GM12878 (cell line): ENCODE data around the gene CDK5RAP3. TPM values are rescaled to one million over a fixed set of nuclear protein-coding genes. Genes with fewer than 3 reads are reported as not detected.

Experiments
- ATAC-seq: fragments of 200-7000 bp; cut with Tn5 transposase; 3 replicates; pipeline ENCODE4 v1.9.1; 2020; ENCODE audit warnings: mild to moderate bottlenecking, moderate library complexity
- BruUV-seq: library from RNA; stranded (reverse); fragments of 400-500 nt; replicated peaks from 2 replicates; lab custom pipeline; 2021; lab: Mats Ljungman, UMichigan
- CTCF ChIA-PET: fragments of 300-600 bp; sonication (Branson Sonifier 250); formaldehyde crosslinking; extraction: SDS; loops from one replicate; lab custom pipeline; 2021; ENCODE audit warnings: inconsistent platforms; lab: Yijun Ruan, JAX
- POLR2A ChIA-PET: fragments of 350-600 bp; formaldehyde crosslinking; extraction: SDS; loops from one replicate; lab custom pipeline; 2021; ENCODE audit warnings: inconsistent platforms; lab: Charles Lee
- RAD21 ChIA-PET: fragments of 300-600 bp; sonication (Branson Sonifier 250); formaldehyde crosslinking; loops from one replicate; lab custom pipeline; 2023; ENCODE audit warnings: antibody characterized with exemption; ENCODE audit not compliant: unreplicated experiment; lab: Charles Lee
- SMC1A ChIA-PET: fragments of 300-600 bp; sonication (Branson Sonifier 250); formaldehyde crosslinking; loops from one replicate; lab custom pipeline; 2023; ENCODE audit not compliant: unreplicated experiment, uncharacterized antibody; lab: Charles Lee
- DNase-seq: peaks from one replicate; pipeline ENCODE4 v3.0.0-alpha.2; 2011; ENCODE audit warnings: low read depth, low spot score
- FAIRE-seq: peaks from 3 replicates; lab custom pipeline; 2011; peaks lifted over from hg19 to GRCh38; lab: Jason Lieb, UNC
- H2AFZ ChIP-seq: 2 replicates; pipeline ENCODE4 v1.6.0; 2011; ENCODE audit warnings: low read depth, low read length, control low read depth; ENCODE audit not compliant: control insufficient read depth
- H3K27ac ChIP-seq: 2 replicates; pipeline ENCODE4 v1.5.1; 2011; ENCODE audit warnings: control low read depth; ENCODE audit not compliant: control insufficient read depth, insufficient read depth
- H3K27me3 ChIP-seq, 2 experiments: replicated peaks in 1 of 2; 2 replicates each; pipeline versions ENCODE4 v1.6.0 to v1.6.1; 2011; ENCODE audit warnings: low read length in 1 of 2; ENCODE audit not compliant: control insufficient read depth in 2 of 2, insufficient read depth in 2 of 2
- H3K36me3 ChIP-seq, 2 experiments: 2 replicates each; pipeline ENCODE4 v1.5.1; 2011; ENCODE audit warnings: low read length in 1 of 2; ENCODE audit not compliant: control insufficient read depth in 2 of 2, insufficient read depth in 2 of 2
- H3K4me1 ChIP-seq: 2 replicates; pipeline ENCODE4 v1.6.1; 2011; ENCODE audit warnings: mild to moderate bottlenecking, low read length, moderate library complexity, mixed read lengths; ENCODE audit not compliant: control insufficient read depth, insufficient read depth
- H3K4me2 ChIP-seq: 2 replicates; pipeline ENCODE4 v1.6.0; 2011; ENCODE audit warnings: control low read depth; ENCODE audit not compliant: control insufficient read depth, insufficient read depth
- H3K4me3 ChIP-seq: fragments of 200-600 bp; sonication (generic); 2 replicates; pipeline ENCODE4 v1.5.1; 2016
- H3K79me2 ChIP-seq: 2 replicates; pipeline ENCODE4 v1.6.0; 2011; ENCODE audit warnings: low read length; ENCODE audit not compliant: control insufficient read depth, insufficient read depth
- H3K9ac ChIP-seq: 2 replicates; pipeline ENCODE4 v1.8.0; 2011; ENCODE audit warnings: low read length, control low read depth, mixed read lengths; ENCODE audit not compliant: control insufficient read depth, insufficient read depth
- H3K9me3 ChIP-seq: replicated peaks from 3 replicates; pipeline ENCODE4 v1.5.1; 2011; ENCODE audit warnings: mild to moderate bottlenecking, low read length; ENCODE audit not compliant: control insufficient read depth, insufficient read depth
- H4K20me1 ChIP-seq: 2 replicates; pipeline ENCODE4 v1.6.0; 2011; ENCODE audit not compliant: control insufficient read depth, insufficient read depth
- ATF2 ChIP-seq: IDR thresholded peaks from 2 replicates; pipeline ENCODE4 v1.6.1; 2012; ENCODE audit warnings: low read length, inconsistent platforms
- BCLAF1 ChIP-seq: fragments of 450-650 bp; IDR thresholded peaks from 2 replicates; pipeline ENCODE4 v1.6.1; 2017; ENCODE audit warnings: antibody characterized with exemption, mild to moderate bottlenecking, moderate library complexity
- BHLHE40 ChIP-seq, 2 experiments: fragments of 450-650 bp in 1 of 2; IDR thresholded peaks; 2 replicates each; pipeline ENCODE4 v1.6.1; 2011 to 2017; ENCODE audit warnings: low read depth in 2 of 2, borderline replicate concordance in 1 of 2, improper control_type of control experiment in 1 of 2, low read length in 1 of 2, mild to moderate bottlenecking in 1 of 2
- BMI1 ChIP-seq: fragments of 450-650 bp; IDR thresholded peaks from 2 replicates; pipeline ENCODE4 v1.6.1; 2016; ENCODE audit warnings: mild to moderate bottlenecking, moderate library complexity, borderline replicate concordance
- EED ChIP-seq: sonication (generic); IDR thresholded peaks from 2 replicates; pipeline ENCODE4 v1.6.1; 2016; ENCODE audit warnings: antibody characterized with exemption, low read depth
- EP300 ChIP-seq, 2 experiments: fragments of 150-350 bp in 1 of 2; IDR thresholded peaks; 2 replicates each; pipeline ENCODE4 v1.6.1; 2011 to 2012; ENCODE audit warnings: low read depth in 2 of 2, low read length in 2 of 2, borderline replicate concordance in 1 of 2, improper control_type of control experiment in 1 of 2, inconsistent platforms in 1 of 2; ENCODE audit not compliant: control insufficient read depth in 1 of 2
- IRF4 ChIP-seq: IDR thresholded peaks from 2 replicates; pipeline ENCODE4 v1.6.1; 2011; ENCODE audit warnings: low read depth, low read length
- NBN ChIP-seq: fragments of 450-650 bp; IDR thresholded peaks from 2 replicates; pipeline ENCODE4 v1.6.1; 2016
- NFXL1 ChIP-seq: fragments of 450-650 bp; IDR thresholded peaks from 2 replicates; pipeline ENCODE4 v1.6.1; 2017; ENCODE audit warnings: antibody characterized with exemption, mild to moderate bottlenecking, borderline replicate concordance
- POU2F2 ChIP-seq: IDR thresholded peaks from 3 replicates; pipeline ENCODE4 v1.6.1; 2011; ENCODE audit warnings: low read depth, mild to moderate bottlenecking, low read length, borderline replicate concordance
- RCOR1 ChIP-seq: conservative IDR thresholded peaks from 2 replicates; pipeline ENCODE4 v1.6.1; 2012; ENCODE audit warnings: low read depth, low read length, improper control_type of control experiment
- WGBS: methylation state at CpG from one replicate; pipeline ENCODE4 v1.1.6; 2016; ENCODE audit warnings: low lambda C conversion rate; ENCODE audit not compliant: insufficient replicate concordance, insufficient coverage; ENCODE audit errors: missing lambda C conversion rate; 5-methylcytosine and 5-hydroxymethylcytosine counted together
- in situ Hi-C: fragments of 300-500 bp; cut with MboI; formaldehyde crosslinking; loops from 9 replicates; pipeline ENCODE4 v1.14.3; 2018; ENCODE audit warnings: mixed read lengths
- intact Hi-C: fragments of 100-400 bp; cut with micrococcal nuclease; formaldehyde crosslinking; loops from one replicate; pipeline ENCODE4 v1.14.2; 2022; ENCODE audit not compliant: unreplicated experiment
- polyA plus RNA-seq, 11 experiments: library from polyadenylated mRNA; depleted of rRNA in 4 of 11; unstranded in 6 of 11; stranded (reverse) in 5 of 11; fragments of >200 nt; fragmentation: Nextera tagmentation in 4 of 11; fragmentation: Illumina TruSeq in 1 of 11; extraction: Ambion mirVana in 4 of 11; extraction: Trizol in 1 of 11; gene quantifications; 1 replicate in 1 of 11; 2 replicates in 10 of 11; pipeline versions ENCODE4 v1.2.1 to v1.2.3, GENCODE V29; 2011 to 2016; ENCODE audit warnings: inconsistent platforms in 2 of 11, missing spikeins in 2 of 11, low read depth in 1 of 11
- total RNA-seq, 4 experiments: library from RNA; depleted of rRNA in 3 of 4; stranded (reverse); fragments of >200 nt in 3 of 4; fragmentation: Illumina TruSeq in 1 of 4; extraction: Trizol in 1 of 4; gene quantifications; 2 replicates each; pipeline versions ENCODE4 v1.2.1 to v1.2.3, GENCODE V29; 2013 to 2021

Gene CDK5RAP3
- total and polyA plus RNA-seq, 10 of the 15 experiments (the other 5 are each of a cell fraction or from before 2014, with no cell fraction given) = 69.4 to 237 (median 160) TPM

GRCh38 chr17:48025904-48026501 is 55.1 kb downstream of the CDK5RAP3 start:
- in situ Hi-C loops = loop anchor here (5.0 kb wide), 2 partner anchors 41 to 111 kb away; no protein-coding TSS in a partner anchor
- no peak for ATAC-seq
- no peaks in the 10 kb centered on the region for H3K36me3 ChIP-seq
- no peaks in the 10 kb centered on the region; a peak in 1 of 4 replicates for H3K27me3 ChIP-seq
- H3K27ac ChIP-seq = no peak overlapping the region
- no peaks in the 10 kb centered on the region for H3K79me2 ChIP-seq
- TF ChIP-seq IRF4 (no peak), BHLHE40 (IDR thresholded peaks at IDR 0.05; ENCODE audit: borderline replicate concordance in 1 of 2, low read depth in 2 of 2, low read length in 1 of 2) (no peak), EED (no peak), BCLAF1 (no peak), BMI1 (no peak), NFXL1 (no peak), ATF2 (no peak), EP300 (IDR thresholded peaks at IDR 0.05; ENCODE audit: borderline replicate concordance in 1 of 2, control insufficient read depth in 1 of 2, low read depth in 2 of 2, low read length in 2 of 2) (no peak), NBN (no peak), RCOR1 (no peak), POU2F2 (no peak)
- no TSS peak for BruUV-seq
- ChIA-PET RAD21 (interaction anchor here (0.5 to 5.1 kb wide), 40 partner anchors 10 to 856 kb away, joined by 3 to 117 read pairs (median 4); partner anchors contain the start of genes CBX1, CDK5RAP3, COPZ2 and HOXB5), SMC1A (interaction anchor here (0.7 to 7.4 kb wide), 24 partner anchors 9 to 584 kb away, joined by 3 to 100 read pairs (median 6); partner anchors contain the start of gene NFE2L1), CTCF (interaction anchor here (0.6 to 7.9 kb wide), 48 partner anchors 10 to 599 kb away, joined by 3 to 176 read pairs (median 4); partner anchors contain the start of genes CBX1, CDK5RAP3, COPZ2 and HOXB5), POLR2A (interaction anchor here (1.0 to 3.7 kb wide), 6 partner anchors 10 to 87 kb away, joined by 3 to 29 read pairs (median 4); partner anchors contain the start of gene NFE2L1)
- intact Hi-C loops = loop anchor here (1.0 to 5.0 kb wide), 5 partner anchors 23 to 592 kb away; partner anchors contain the start of gene NFE2L1
- peak overlapping the region; percentile 98; the same call in 1 of the 2 replicates for H2AFZ ChIP-seq
- WGBS = 17% methylated on average over 8 of the region's 8 CpGs
- H3K9me3 ChIP-seq = no peaks in the 10 kb centered on the region
- no peak overlapping the region for H3K9ac ChIP-seq
- FAIRE-seq = no peak
- no peak for DNase-seq
- H3K4me1 ChIP-seq = peaks cover 27% of the 10 kb centered on the region
- H3K4me3 ChIP-seq = peak overlapping the region; percentile 57; the same call in 1 of the 2 replicates
- H3K4me2 ChIP-seq = peak overlapping the region; percentile 100
- peaks cover 5% of the 10 kb centered on the region; the same call in 1 of the 2 replicates for H4K20me1 ChIP-seq
